ENCODE results near the gene CCDC177. TPM values are rescaled to one million over a fixed set of nuclear protein-coding genes. Genes with fewer than 3 reads are reported as not detected.

The CCDC177 gene
- total RNA-seq, 1 experiment from 2014 or later, result not detected

GRCh38 chr14:69587389-69587788 is 12.7 kb upstream of the CCDC177 start:
- H3K9me3 ChIP-seq (replicated peaks), result no peaks in the 10 kb centered on the region
- no peak overlapping the region for H3K27ac ChIP-seq
- DNase-seq (ENCODE audit: low read depth in 1 of 2, low spot score in 2 of 2), result no peak
- H3K36me3 ChIP-seq, result no peaks in the 10 kb centered on the region
- no peaks in the 10 kb centered on the region for H3K27me3 ChIP-seq (replicated peaks)
- no peak overlapping the region for H3K4me3 ChIP-seq
- H3K4me1 ChIP-seq (replicated peaks), result no peaks in the 10 kb centered on the region

- DNase-seq (ENCODE audit: low read depth in 1 of 2, low spot score in 2 of 2), result no peak
- no peaks in the 10 kb centered on the region for H3K4me1 ChIP-seq (replicated peaks)
- no peak overlapping the region for H3K4me3 ChIP-seq
- H3K9me3 ChIP-seq (replicated peaks), result no peaks in the 10 kb centered on the region
- no peaks in the 10 kb centered on the region for H3K27me3 ChIP-seq (replicated peaks)
- H3K36me3 ChIP-seq, result no peaks in the 10 kb centered on the region
- no peak overlapping the region for H3K27ac ChIP-seq
Measured at GRCh38 chr14:69586404-69586803, 11.7 kb upstream of the CCDC177 start.

DNA sequence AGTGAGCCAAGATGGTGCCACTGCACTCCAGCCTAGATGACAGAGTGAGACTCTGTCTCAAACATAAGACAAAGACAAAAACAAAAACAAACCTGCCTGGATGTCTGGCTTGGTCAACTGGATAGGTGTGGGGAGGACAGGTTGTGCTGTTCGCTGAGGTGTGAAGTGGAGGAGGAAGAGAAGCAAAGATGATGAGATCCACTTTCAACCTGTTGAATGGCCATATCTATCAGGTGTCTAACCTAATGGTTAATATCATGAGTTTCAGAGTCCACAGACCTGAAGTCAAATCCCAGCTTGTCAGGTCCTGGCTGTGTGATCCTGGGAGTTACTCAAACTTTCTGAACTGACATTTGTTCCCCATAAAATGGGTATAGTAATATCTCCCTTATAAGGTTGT is 9.7 kb upstream of the CCDC177 start:
- H3K4me1 ChIP-seq (replicated peaks), result no peaks in the 10 kb centered on the region
- no peaks in the 10 kb centered on the region for H3K36me3 ChIP-seq
- H3K4me3 ChIP-seq, result no peak overlapping the region
- no peak for DNase-seq (ENCODE audit: low read depth in 1 of 2, low spot score in 2 of 2)
- H3K27ac ChIP-seq, result no peak overlapping the region
- H3K27me3 ChIP-seq (replicated peaks), result no peaks in the 10 kb centered on the region
- H3K9me3 ChIP-seq (replicated peaks), result no peaks in the 10 kb centered on the region

- Histone ChIP-seq H3K27me3 (replicated peaks) (no peaks in the 10 kb centered on the region), H3K4me3 (no peak overlapping the region), H3K4me1 (replicated peaks) (no peaks in the 10 kb centered on the region), H3K9me3 (replicated peaks) (no peaks in the 10 kb centered on the region), H3K27ac (no peak overlapping the region), H3K36me3 (no peaks in the 10 kb centered on the region)
- no peak for DNase-seq (ENCODE audit: low read depth in 1 of 2, low spot score in 2 of 2)
Measured at GRCh38 chr14:69582829-69583228, 8.2 kb upstream of the CCDC177 start.

DNA sequence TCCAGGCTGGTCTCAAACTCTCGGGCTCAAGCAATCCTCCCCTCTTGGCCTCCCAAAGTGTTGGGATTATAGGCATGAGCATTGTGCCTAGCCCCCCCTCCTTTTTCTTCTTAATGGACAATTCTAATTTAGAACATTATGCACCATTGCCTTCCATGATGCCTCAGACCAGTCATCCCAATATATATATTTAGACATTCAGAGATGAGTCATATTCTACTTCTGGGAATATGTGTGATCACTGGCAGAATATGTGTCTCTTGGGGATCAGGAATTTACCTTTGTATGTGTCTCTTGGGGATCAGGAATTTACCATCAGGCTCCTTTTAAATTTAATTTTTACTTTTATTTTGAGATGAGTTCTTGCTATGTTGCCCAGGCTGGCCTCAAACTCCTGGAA is 7.5 kb upstream of the CCDC177 start:
- H3K9me3 ChIP-seq (replicated peaks), result no peaks in the 10 kb centered on the region
- H3K27ac ChIP-seq, result no peak overlapping the region
- no peaks in the 10 kb centered on the region for H3K4me1 ChIP-seq (replicated peaks)
- no peaks in the 10 kb centered on the region for H3K27me3 ChIP-seq (replicated peaks)
- no peaks in the 10 kb centered on the region for H3K36me3 ChIP-seq
- DNase-seq (ENCODE audit: low read depth in 1 of 2, low spot score in 2 of 2), result no peak
- no peak overlapping the region for H3K4me3 ChIP-seq

DNA sequence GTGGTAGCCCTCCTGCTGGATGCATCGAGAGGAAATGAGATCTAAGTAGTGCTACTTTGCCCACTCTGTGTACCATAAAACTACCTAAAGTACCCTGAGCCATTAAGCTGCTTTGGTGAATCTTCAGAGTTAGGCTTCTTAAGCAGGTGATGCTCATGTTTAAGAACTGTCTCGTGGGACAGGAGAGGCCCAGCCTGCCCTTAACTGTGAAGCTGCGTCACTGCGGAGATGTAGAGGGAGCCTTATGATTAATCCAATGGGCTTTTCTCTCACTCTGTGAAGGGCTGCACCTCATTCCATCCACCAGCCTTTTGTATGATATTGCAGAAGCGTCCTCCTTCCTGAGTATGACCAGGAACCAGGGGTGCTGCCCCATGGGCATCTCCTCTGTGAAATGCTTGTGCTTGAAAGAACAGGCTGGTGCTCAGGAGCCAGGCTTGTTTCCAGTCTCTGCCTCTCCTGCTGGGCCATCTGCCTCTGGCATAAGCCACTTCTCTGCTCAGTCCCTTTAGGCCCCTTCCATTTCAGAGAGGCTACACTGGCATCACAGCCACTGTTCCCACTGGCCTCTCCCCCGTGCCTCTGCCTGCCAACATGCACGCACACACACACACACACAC is 6.8 kb upstream of the CCDC177 start:
- Histone ChIP-seq H3K27ac (no peak overlapping the region), H3K9me3 (replicated peaks) (no peaks in the 10 kb centered on the region), H3K27me3 (replicated peaks) (no peaks in the 10 kb centered on the region), H3K36me3 (no peaks in the 10 kb centered on the region), H3K4me3 (no peak overlapping the region), H3K4me1 (replicated peaks) (no peaks in the 10 kb centered on the region)
- no peak for DNase-seq (ENCODE audit: low read depth in 1 of 2, low spot score in 2 of 2)

DNA sequence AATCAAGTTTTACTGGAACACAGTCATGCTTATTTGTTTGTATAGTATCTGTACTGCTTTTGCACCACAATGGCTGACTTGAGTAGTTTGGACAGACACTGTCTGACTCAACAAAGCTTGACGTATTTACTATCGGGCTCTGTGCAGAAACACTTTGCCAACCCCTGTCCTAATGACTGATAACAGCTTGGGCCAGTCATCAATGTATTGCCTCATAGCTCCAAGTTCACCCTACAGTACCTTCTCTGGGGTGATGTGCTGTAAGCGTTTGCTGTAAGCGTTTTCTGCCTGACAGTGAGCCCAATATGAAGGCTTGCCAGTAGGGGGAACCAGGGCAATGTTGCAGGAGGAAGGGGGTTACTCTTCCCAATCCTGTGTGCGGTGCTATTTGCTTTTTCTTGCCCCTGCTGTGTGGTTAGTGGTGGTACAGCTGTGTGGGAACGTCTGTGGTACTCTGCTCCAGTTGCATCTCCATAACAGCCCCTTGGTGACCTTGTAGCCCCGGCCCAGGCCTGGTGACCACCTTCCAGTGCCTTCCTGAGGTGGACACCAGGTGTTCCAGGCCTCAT is 5.4 kb upstream of the CCDC177 start:
- H3K9me3 ChIP-seq (replicated peaks), result no peaks in the 10 kb centered on the region
- H3K27me3 ChIP-seq (replicated peaks), result peaks cover 5% of the 10 kb centered on the region
- peak in 1 of 2 experiments; percentile 45 for DNase-seq (ENCODE audit: low read depth in 1 of 2, low spot score in 2 of 2)
- no peak overlapping the region for H3K4me3 ChIP-seq
- H3K27ac ChIP-seq, result no peak overlapping the region
- no peaks in the 10 kb centered on the region for H3K4me1 ChIP-seq (replicated peaks)
- H3K36me3 ChIP-seq, result no peaks in the 10 kb centered on the region

DNA sequence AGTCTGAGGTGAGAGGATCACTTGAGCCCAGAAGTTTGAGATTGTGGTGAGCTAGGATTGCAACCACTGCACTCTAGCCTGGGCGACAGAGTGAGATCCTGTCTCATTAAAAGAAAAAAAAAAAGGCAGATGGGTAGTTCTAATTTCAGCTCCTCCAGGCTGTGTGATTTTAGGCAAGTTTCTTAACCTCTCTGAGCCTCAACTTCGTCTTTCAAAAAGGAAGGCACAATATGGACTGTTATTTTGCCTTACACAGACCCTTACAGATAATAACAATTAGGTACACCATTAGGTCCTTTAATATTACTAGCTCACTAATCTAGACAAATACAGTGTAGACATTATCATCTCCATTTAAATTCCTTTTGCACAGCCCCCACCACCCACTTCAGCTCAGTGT is 4.8 kb upstream of the CCDC177 start:
- peaks cover 2% of the 10 kb centered on the region for H3K4me1 ChIP-seq (replicated peaks)
- no peaks in the 10 kb centered on the region for H3K9me3 ChIP-seq (replicated peaks)
- H3K36me3 ChIP-seq, result no peaks in the 10 kb centered on the region
- peaks cover 11% of the 10 kb centered on the region for H3K27me3 ChIP-seq (replicated peaks)
- no peak overlapping the region for H3K4me3 ChIP-seq
- DNase-seq (ENCODE audit: low read depth in 1 of 2, low spot score in 2 of 2), result no peak
- H3K27ac ChIP-seq, result no peak overlapping the region

GRCh38 chr14:69574954-69575295 is 254 bp upstream of the CCDC177 start:
- Histone ChIP-seq H3K4me3 (no peak overlapping the region), H3K27ac (no peak overlapping the region), H3K27me3 (replicated peaks) (peaks cover 56% of the 10 kb centered on the region)

GRCh38 chr14:69573831-69574262 is 824 bp downstream of the CCDC177 start:
- H3K27me3 ChIP-seq (replicated peaks), result peaks cover 64% of the 10 kb centered on the region

More at GRCh38 chr14:69574954-69575295, 254 bp upstream of the CCDC177 start:
- Histone ChIP-seq H3K36me3 (no peaks in the 10 kb centered on the region), H3K9me3 (replicated peaks) (peaks cover 5% of the 10 kb centered on the region; the same call in 1 of the 2 replicates), H3K4me1 (replicated peaks) (peaks cover 25% of the 10 kb centered on the region)
- DNase-seq (ENCODE audit: low read depth in 1 of 2, low spot score in 2 of 2), result no peak

DNA sequence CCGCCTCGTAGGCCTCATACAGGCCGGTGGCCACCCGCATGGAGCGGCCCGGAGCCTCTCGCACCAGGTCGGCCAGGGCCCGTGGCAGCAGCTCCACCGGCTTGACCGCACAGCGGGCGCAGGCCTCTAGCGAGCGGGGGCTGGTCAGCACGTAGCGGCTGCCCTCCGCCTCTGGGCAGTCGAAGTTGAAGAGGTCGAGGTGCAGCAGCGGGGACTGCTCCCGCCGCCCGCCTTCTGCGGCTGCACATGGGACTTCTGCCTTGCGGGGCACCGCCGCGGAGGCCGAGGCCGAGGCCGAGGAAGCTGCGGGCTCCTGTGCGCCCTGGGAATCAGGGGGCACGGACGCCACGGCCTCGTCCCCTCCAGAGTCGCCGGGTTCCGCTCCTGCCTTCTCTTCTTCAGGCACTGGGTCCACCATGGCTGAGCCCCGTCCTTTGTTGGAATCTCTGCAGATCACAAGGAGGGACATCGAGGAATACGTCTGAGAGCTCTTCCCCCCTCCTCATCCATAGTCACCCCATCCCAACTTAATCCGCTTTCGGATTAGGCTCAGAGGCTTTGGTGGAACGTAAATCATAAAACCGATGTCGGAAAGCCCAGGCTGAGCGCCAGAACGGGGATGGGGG is 1.4 kb downstream of the CCDC177 start:
- H3K27ac ChIP-seq, result no peak overlapping the region
- peaks cover 66% of the 10 kb centered on the region for H3K27me3 ChIP-seq (replicated peaks)
- H3K36me3 ChIP-seq, result no peaks in the 10 kb centered on the region
- no peak for DNase-seq (ENCODE audit: low read depth in 1 of 2, low spot score in 2 of 2)
- H3K4me1 ChIP-seq (replicated peaks), result peaks cover 25% of the 10 kb centered on the region
- no peak overlapping the region for H3K4me3 ChIP-seq
- H3K9me3 ChIP-seq (replicated peaks), result peaks cover 5% of the 10 kb centered on the region; the same call in 1 of the 2 replicates

More at GRCh38 chr14:69573831-69574262, 824 bp downstream of the CCDC177 start:
- DNase-seq (ENCODE audit: low read depth in 1 of 2, low spot score in 2 of 2), result no peak
- Histone ChIP-seq H3K27ac (no peak overlapping the region), H3K9me3 (replicated peaks) (peaks cover 5% of the 10 kb centered on the region; the same call in 1 of the 2 replicates), H3K36me3 (no peaks in the 10 kb centered on the region), H3K4me3 (no peak overlapping the region), H3K4me1 (replicated peaks) (peaks cover 25% of the 10 kb centered on the region)

DNA sequence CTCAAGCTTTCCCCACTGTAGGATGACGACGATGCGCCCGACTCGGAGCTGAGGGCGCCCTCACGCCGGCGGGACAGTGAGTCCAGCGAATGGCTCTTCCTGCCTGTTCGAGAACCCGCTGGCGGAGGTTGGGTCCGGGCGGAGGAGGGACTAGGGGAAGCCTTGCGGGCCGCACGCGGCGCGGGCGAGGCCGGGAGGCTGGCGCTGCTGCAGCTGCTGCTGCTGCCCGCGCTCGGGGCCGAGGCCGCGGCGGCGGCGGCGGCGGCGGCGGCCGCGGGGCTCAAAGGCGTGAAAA is 1.9 kb downstream of the CCDC177 start:
- H3K27me3 ChIP-seq (replicated peaks), result peaks cover 71% of the 10 kb centered on the region

DNA sequence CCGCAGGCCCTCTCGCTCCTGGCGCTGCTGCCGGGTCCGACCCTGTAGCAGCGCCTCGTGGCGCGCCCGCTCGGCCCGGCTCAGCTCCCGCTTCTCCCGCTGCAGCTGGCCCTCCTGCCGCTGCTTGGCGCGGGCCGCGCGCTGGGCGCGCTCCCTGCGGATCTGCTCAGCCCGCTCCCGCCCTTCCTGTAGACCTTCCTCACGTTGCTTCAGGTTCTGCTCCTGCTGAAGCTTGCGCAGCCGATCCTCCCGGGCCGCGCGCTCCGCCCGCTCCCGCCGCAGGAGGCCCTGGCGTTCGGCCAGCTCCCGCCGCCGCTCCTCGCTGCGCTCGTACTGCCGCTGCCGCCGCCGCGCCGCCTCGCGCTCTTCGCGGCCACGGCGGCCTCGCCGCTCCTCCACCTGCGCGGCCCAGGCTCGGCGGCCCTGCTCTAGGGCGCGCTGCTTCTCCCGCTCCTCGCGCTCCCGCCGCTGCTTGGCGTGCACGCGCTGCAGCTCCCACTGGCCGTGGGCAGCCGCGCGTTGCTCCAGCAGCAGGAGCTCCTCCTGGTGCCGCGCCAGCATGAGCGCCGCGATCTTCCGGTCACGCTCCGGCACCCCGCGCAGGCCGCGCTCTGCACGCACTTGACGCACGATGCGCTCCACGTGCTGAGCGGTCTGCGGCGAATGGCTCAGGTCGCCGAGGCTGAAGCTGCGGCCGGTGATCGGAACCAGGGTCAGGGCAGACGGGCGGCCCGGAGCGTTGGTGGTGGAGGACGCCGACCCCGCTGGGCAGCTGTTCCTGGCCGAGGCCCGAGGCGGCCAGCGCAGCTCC is 2.4 kb downstream of the CCDC177 start:
- no peak overlapping the region for H3K4me3 ChIP-seq
- H3K9me3 ChIP-seq (replicated peaks), result peaks cover 5% of the 10 kb centered on the region; the same call in 1 of the 2 replicates
- no peak for DNase-seq (ENCODE audit: low read depth in 1 of 2, low spot score in 2 of 2)
- peaks cover 25% of the 10 kb centered on the region for H3K4me1 ChIP-seq (replicated peaks)
- no peak overlapping the region for H3K27ac ChIP-seq
- H3K36me3 ChIP-seq, result no peaks in the 10 kb centered on the region
- H3K27me3 ChIP-seq (replicated peaks), result peaks cover 76% of the 10 kb centered on the region

More for the DNA sequence above, 1.9 kb downstream of the CCDC177 start:
- H3K9me3 ChIP-seq (replicated peaks), result peaks cover 5% of the 10 kb centered on the region; the same call in 1 of the 2 replicates
- H3K27ac ChIP-seq, result no peak overlapping the region
- H3K36me3 ChIP-seq, result no peaks in the 10 kb centered on the region
- no peak for DNase-seq (ENCODE audit: low read depth in 1 of 2, low spot score in 2 of 2)
- H3K4me1 ChIP-seq (replicated peaks), result peaks cover 25% of the 10 kb centered on the region
- no peak overlapping the region for H3K4me3 ChIP-seq

All from SJSA1 (cell line).